HCT116 (cell line): Measurements from ENCODE around the gene SIX5. TPM values are rescaled to one million over a fixed set of nuclear protein-coding genes. Genes with fewer than 3 reads are reported as not detected.

Experiments used
- ATAC-seq: fragments of 200-7000 bp; cut with Tn5 transposase; 2 replicates; pipeline ENCODE4 v1.9.1; 2020; ENCODE audit warnings: mild to moderate bottlenecking, moderate library complexity
- BruUV-seq: library from RNA; stranded (reverse); fragments of 400-500 nt; replicated peaks from 2 replicates; lab custom pipeline; 2021; lab: Mats Ljungman, UMichigan
- CTCF ChIA-PET: fragments of 300-600 bp; sonication (Branson Sonifier 250); formaldehyde crosslinking; loops from one replicate; lab custom pipeline; 2021; ENCODE audit warnings: antibody characterized with exemption; lab: Charles Lee
- POLR2A ChIA-PET: fragments of 300-600, 350-600 bp; sonication (Branson Sonifier 250); formaldehyde crosslinking; loops from one replicate; lab custom pipeline; 2021; ENCODE audit warnings: antibody characterized with exemption; lab: Charles Lee
- RAD21 ChIA-PET, 2 experiments: fragments of 300-600 bp; sonication (Branson Sonifier 250); formaldehyde crosslinking; loops; one replicate each; lab custom pipeline; 2023; ENCODE audit warnings: low total read pairs in 2 of 2; ENCODE audit not compliant: uncharacterized antibody in 2 of 2, unreplicated experiment in 2 of 2, low non-redundant PET in 1 of 2; lab: Charles Lee
- DNase-seq: peaks from one replicate; pipeline ENCODE4 v3.0.0-alpha.2; 2010; ENCODE audit warnings: low read depth, low spot score
- H2AFZ ChIP-seq: fragments of 200-600 bp; shearing (Covaris generic), sonication (generic); 2 replicates; pipeline ENCODE4 v1.6.1; 2017; ENCODE audit warnings: low read depth, mixed run types, mixed read lengths, antibody characterized with exemption, low read length; ENCODE audit not compliant: poor library complexity, severe bottlenecking
- H3K27ac ChIP-seq: 2 replicates; pipeline ENCODE4 v1.5.1; 2012; ENCODE audit warnings: low read depth, low read length
- H3K27me3 ChIP-seq: fragments of 200-600 bp; sonication (generic); 2 replicates; pipeline ENCODE4 v1.6.1; 2016; ENCODE audit warnings: mixed run types, low read length, mixed read lengths; ENCODE audit not compliant: insufficient read depth
- H3K36me3 ChIP-seq, 2 experiments: fragments of 200-500 bp in 1 of 2; fragments of 200-600 bp in 1 of 2; sonication (Bioruptor generic) in 1 of 2; sonication (generic) in 1 of 2; 2 replicates each; pipeline versions ENCODE4 v1.5.1 to v1.6.1; 2014 to 2016; ENCODE audit warnings: low read length in 2 of 2, inconsistent platforms in 1 of 2, mixed read lengths in 1 of 2, mixed run types in 1 of 2; ENCODE audit not compliant: insufficient read depth in 2 of 2, control insufficient read depth in 1 of 2
- H3K4me1 ChIP-seq, 2 experiments: fragments of 200-600 bp in 1 of 2; sonication (generic) in 1 of 2; 2 replicates each; pipeline versions ENCODE4 v1.5.1 to v1.6.1; 2012 to 2017; ENCODE audit warnings: low read length in 2 of 2, inconsistent platforms in 1 of 2, mild to moderate bottlenecking in 1 of 2, mixed read lengths in 1 of 2, mixed run types in 1 of 2, moderate library complexity in 1 of 2; ENCODE audit not compliant: insufficient read depth in 2 of 2, control insufficient read depth in 1 of 2
- H3K4me2 ChIP-seq: fragments of 200-600 bp; sonication (generic); 2 replicates; pipeline ENCODE4 v1.6.1; 2017; ENCODE audit warnings: mixed run types, low read length, mixed read lengths
- H3K4me3 ChIP-seq, 2 experiments: fragments of 200-600 bp in 1 of 2; sonication (generic) in 1 of 2; replicated peaks in 1 of 2; 2 replicates each; pipeline ENCODE4 v1.5.1; 2011 to 2016; ENCODE audit warnings: low read length in 2 of 2, control low read depth in 1 of 2, low read depth in 1 of 2, mild to moderate bottlenecking in 1 of 2, mixed read lengths in 1 of 2, mixed run types in 1 of 2
- H3K79me2 ChIP-seq: fragments of 200-600 bp; sonication (generic); 2 replicates; pipeline ENCODE4 v1.6.1; 2017; ENCODE audit warnings: mild to moderate bottlenecking, mixed run types, low read length, moderate library complexity, mixed read lengths; ENCODE audit not compliant: insufficient read depth
- H3K9ac ChIP-seq: fragments of 200-600 bp; sonication (generic); 2 replicates; pipeline ENCODE4 v1.6.1; 2016; ENCODE audit warnings: low read length, mixed read lengths
- H3K9me2 ChIP-seq: fragments of 200-600 bp; sonication (generic), shearing (Covaris generic); 2 replicates; pipeline ENCODE4 v1.6.1; 2017; ENCODE audit warnings: mixed run types, mild to moderate bottlenecking, moderate library complexity; ENCODE audit not compliant: insufficient read depth
- H3K9me3 ChIP-seq, 2 experiments: fragments of 200-500 bp in 1 of 2; fragments of 200-600 bp in 1 of 2; sonication (Bioruptor generic) in 1 of 2; sonication (generic) in 1 of 2; 2 replicates each; pipeline ENCODE4 v1.6.1; 2014 to 2017; ENCODE audit warnings: low read length in 2 of 2, mixed read lengths in 2 of 2, inconsistent platforms in 1 of 2, low read depth in 1 of 2, mild to moderate bottlenecking in 1 of 2, mixed run types in 1 of 2, moderate library complexity in 1 of 2; ENCODE audit not compliant: control insufficient read depth in 1 of 2, insufficient read depth in 1 of 2
- H4K20me1 ChIP-seq: fragments of 200-600 bp; sonication (generic), shearing (Covaris generic); 2 replicates; pipeline ENCODE4 v1.6.1; 2017; ENCODE audit warnings: mixed run types, mild to moderate bottlenecking, moderate library complexity; ENCODE audit not compliant: insufficient read depth
- ATF3 ChIP-seq: IDR thresholded peaks from 2 replicates; pipeline ENCODE4 v1.6.1; 2012
- CBX3 ChIP-seq: IDR thresholded peaks from 2 replicates; pipeline ENCODE4 v1.6.1; 2012; ENCODE audit warnings: low read depth
- CEBPB ChIP-seq: IDR thresholded peaks from 2 replicates; pipeline ENCODE4 v1.6.1; 2012; ENCODE audit warnings: low read depth
- EGR1 ChIP-seq: IDR thresholded peaks from 2 replicates; pipeline ENCODE4 v1.6.1; 2012; ENCODE audit warnings: low read depth
- ELF1 ChIP-seq: IDR thresholded peaks from 2 replicates; pipeline ENCODE4 v1.6.1; 2012; ENCODE audit warnings: low read depth, borderline replicate concordance
- EZH2 ChIP-seq: fragments of 200-600 bp; sonication (generic); IDR thresholded peaks from 2 replicates; pipeline ENCODE4 v1.6.1; 2017; ENCODE audit warnings: antibody characterized with exemption, mixed run types
- EZH2phosphoT487 ChIP-seq: fragments of 200-600 bp; IDR thresholded peaks from 2 replicates; pipeline ENCODE4 v1.6.1; 2018; ENCODE audit warnings: antibody characterized with exemption, borderline replicate concordance
- JUND ChIP-seq: IDR thresholded peaks from 2 replicates; pipeline ENCODE4 v1.6.1; 2012
- POLR2AphosphoS5 ChIP-seq: IDR thresholded peaks from 2 replicates; pipeline ENCODE4 v1.6.1; 2011; ENCODE audit warnings: mild to moderate bottlenecking, low read depth, low read length, moderate library complexity
- RAD21 ChIP-seq: IDR thresholded peaks from 2 replicates; pipeline ENCODE4 v1.6.1; 2012; ENCODE audit warnings: low read depth, mild to moderate bottlenecking
- SIN3A ChIP-seq: IDR thresholded peaks from 2 replicates; pipeline ENCODE4 v1.6.1; 2012; ENCODE audit warnings: low read depth
- SRF ChIP-seq: IDR thresholded peaks from 2 replicates; pipeline ENCODE4 v1.6.1; 2012; ENCODE audit warnings: low read depth
- TCF7L2 ChIP-seq: IDR thresholded peaks from 2 replicates; pipeline ENCODE4 v1.7.0; 2011; ENCODE audit warnings: borderline replicate concordance, inconsistent platforms; ENCODE audit not compliant: insufficient read depth, insufficient read length; ENCODE audit errors: extremely low read depth
- ZBTB33 ChIP-seq: IDR thresholded peaks from 2 replicates; pipeline ENCODE4 v1.6.1; 2011; ENCODE audit warnings: mild to moderate bottlenecking, low read length, moderate library complexity; ENCODE audit not compliant: insufficient replicate concordance; ENCODE audit errors: extremely low read depth
- ZFX ChIP-seq: fragments of 450-650 bp; IDR thresholded peaks from 2 replicates; pipeline ENCODE4 v1.6.1; 2017
- intact Hi-C: fragments of 100-400 bp; cut with micrococcal nuclease; formaldehyde crosslinking; loops from 2 replicates; pipeline ENCODE4 v1.10.0; 2022
- total RNA-seq: library from RNA; stranded (reverse); gene quantifications from one replicate; pipeline ENCODE4 v1.2.1, GENCODE V29; 2021; ENCODE audit not compliant: unreplicated experiment

The SIX5 gene
- total RNA-seq, 1 experiment from 2014 or later: 18.3 TPM

- intact Hi-C loops: loop anchor here (2.0 kb wide), 1 partner anchor 51 kb away; the partner anchor contains the start of gene SIX5
These were observed 50.9 kb downstream of the SIX5 start for GRCh38 chr19:45717983-45718650.

GRCh38 chr19:45717131-45717982 is 51.7 kb downstream of the SIX5 start:
- Histone ChIP-seq H3K79me2 (peaks cover 86% of the 10 kb centered on the region), H3K4me2 (peak overlapping the region; percentile 71), H3K27ac (peak overlapping the region; percentile 58), H3K27me3 (no peaks in the 10 kb centered on the region), H4K20me1 (no peaks in the 10 kb centered on the region), H3K36me3 (peaks cover 10 to 15% of the 10 kb centered on the region in 2 experiments; a peak in 3 of 4 replicates), H3K9me3 (no peaks in the 10 kb centered on the region), H3K9ac (peak overlapping the region; percentile 63), H3K4me1 (peaks cover 40 to 51% of the 10 kb centered on the region in 2 experiments), H3K9me2 (no peaks in the 10 kb centered on the region), H2AFZ (no peak overlapping the region), H3K4me3 (peak overlapping the region; percentile 52 to 64)
- intact Hi-C loops: loop anchor here (2.0 kb wide), 1 partner anchor 51 kb away; the partner anchor contains the start of gene SIX5
- DNase-seq: peak; percentile 96
- RAD21 ChIA-PET: interaction anchor here (0.7 to 1.1 kb wide), 2 partner anchors 25 to 50 kb away, joined by 4 to 5 read pairs; partner anchors contain the start of gene QPCTL (in 1 of the 2)
- peak; percentile 92 for ATAC-seq
- CTCF ChIA-PET: interaction anchor here (0.6 to 4.8 kb wide), 9 partner anchors 10 to 360 kb away, joined by 3 to 22 read pairs (median 4); partner anchors contain the start of genes QPCTL, SIX5, SNRPD2 and SYMPK
- TSS peak; percentile 64 for BruUV-seq
- POLR2A ChIA-PET: interaction anchor here (0.6 to 1.9 kb wide), 13 partner anchors 10 to 103 kb away, joined by 3 to 16 read pairs (median 5); partner anchors contain the start of genes FBXO46, QPCTL, SIX5 and SNRPD2
- TF ChIP-seq ZBTB33 (no peak), TCF7L2 (peak; percentile 91), EZH2 (no peak), ELF1 (no peak), ATF3 (no peak), EZH2phosphoT487 (no peak), RAD21 (no peak), POLR2AphosphoS5 (peak; percentile 52), SIN3A (peak; percentile 62; the same call in 1 of the 2 replicates), JUND (no peak), CEBPB (no peak)

More at GRCh38 chr19:45717983-45718650, 50.9 kb downstream of the SIX5 start:
- Histone ChIP-seq H3K4me2 (peak overlapping the region; percentile 71), H3K27me3 (no peaks in the 10 kb centered on the region), H3K79me2 (peaks cover 82% of the 10 kb centered on the region), H3K27ac (peak overlapping the region; percentile 58), H3K36me3 (peaks cover 4 to 15% of the 10 kb centered on the region in 2 experiments; a peak in 3 of 4 replicates), H3K9ac (peak overlapping the region; percentile 63), H3K9me2 (no peaks in the 10 kb centered on the region), H2AFZ (no peak overlapping the region), H4K20me1 (no peaks in the 10 kb centered on the region; the same call in 1 of the 2 replicates), H3K4me3 (peak overlapping the region; percentile 52 to 64), H3K9me3 (no peaks in the 10 kb centered on the region), H3K4me1 (peaks cover 44 to 58% of the 10 kb centered on the region in 2 experiments)
- ATAC-seq (no peak), DNase-seq (no peak)
- CTCF ChIA-PET: interaction anchor here (1.2 to 4.8 kb wide), 3 partner anchors 11 to 61 kb away, joined by 6 to 22 read pairs (median 6); partner anchors contain the start of genes QPCTL and SNRPD2
- no peak for TF ChIP-seq POLR2AphosphoS5
- no peak for TF ChIP-seq CBX3
- no peak for TF ChIP-seq JUND
- no peak for TF ChIP-seq EGR1
- no peak for TF ChIP-seq SRF
- peak; percentile 3; the same call in 1 of the 2 replicates for TF ChIP-seq RAD21
- TF ChIP-seq CEBPB: no peak
- no peak for TF ChIP-seq ZFX
- POLR2A ChIA-PET: interaction anchor here (0.6 to 1.9 kb wide), 6 partner anchors 13 to 52 kb away, joined by 3 to 16 read pairs (median 5); partner anchors contain the start of genes FBXO46, QPCTL, SIX5 and SNRPD2
- no TSS peak for BruUV-seq
- RAD21 ChIA-PET: no interaction called here
